SK-N-SH (cell line): Measurements from ENCODE around the gene SMURF1. TPM values are rescaled to one million over a fixed set of nuclear protein-coding genes. Genes with fewer than 3 reads are reported as not detected.

ENCODE experiments used
- CTCF ChIA-PET: fragments of 300-600, 350-600 bp; formaldehyde crosslinking; extraction: SDS; loops from one replicate; lab custom pipeline; 2021; lab: Yijun Ruan, JAX
- POLR2A ChIA-PET: fragments of 350-600 bp; sonication (Branson Sonifier 250); formaldehyde crosslinking; extraction: SDS; loops from one replicate; lab custom pipeline; 2020; ENCODE audit warnings: antibody characterized with exemption, inconsistent platforms; lab: Yijun Ruan, JAX
- DNase-seq: peaks from one replicate; pipeline ENCODE4 v3.0.0; 2012
- H2AFZ ChIP-seq: fragments of 200-600 bp; sonication (generic); 2 replicates; pipeline ENCODE4 v1.8.1; 2016; ENCODE audit warnings: antibody characterized with exemption, mild to moderate bottlenecking, low read depth
- H3F3A ChIP-seq: fragments of 200-600 bp; sonication (generic); replicated peaks from 2 replicates; pipeline ENCODE3; 2016; ENCODE audit warnings: antibody characterized with exemption, mild to moderate bottlenecking; ENCODE audit not compliant: insufficient read depth
- H3K27ac ChIP-seq, 2 experiments: fragments of 200-500 bp in 1 of 2; fragments of 200-600 bp in 1 of 2; sonication (Bioruptor generic) in 1 of 2; sonication (generic), shearing (Covaris generic) in 1 of 2; 2 replicates each; pipeline versions ENCODE4 v1.5.1 to v1.6.1; 2014 to 2016; ENCODE audit warnings: low read depth in 2 of 2, inconsistent platforms in 1 of 2, low read length in 1 of 2, mild to moderate bottlenecking in 1 of 2, mixed read lengths in 1 of 2
- H3K27me3 ChIP-seq: fragments of 200-600 bp; sonication (generic), shearing (Covaris generic); 2 replicates; pipeline ENCODE4 v1.6.1; 2016; ENCODE audit warnings: mixed run types; ENCODE audit not compliant: insufficient read depth
- H3K36me3 ChIP-seq, 2 experiments: fragments of 200-500 bp in 1 of 2; fragments of 200-600 bp in 1 of 2; sonication (Bioruptor generic) in 1 of 2; sonication (generic) in 1 of 2; replicated peaks in 1 of 2; 2 replicates each; pipeline versions ENCODE3 to v1.5.1; 2014 to 2016; ENCODE audit warnings: low read length in 1 of 2, mild to moderate bottlenecking in 1 of 2; ENCODE audit not compliant: insufficient read depth in 2 of 2, control insufficient read depth in 1 of 2
- H3K4me1 ChIP-seq, 2 experiments: fragments of 200-500 bp in 1 of 2; fragments of 200-600 bp in 1 of 2; sonication (Bioruptor generic) in 1 of 2; sonication (generic), shearing (Covaris generic) in 1 of 2; 2 replicates each; pipeline versions ENCODE4 v1.5.1 to v1.6.1; 2014 to 2016; ENCODE audit warnings: low read depth in 1 of 2, low read length in 1 of 2, mixed run types in 1 of 2; ENCODE audit not compliant: insufficient read depth in 2 of 2, control insufficient read depth in 1 of 2
- H3K4me2 ChIP-seq: fragments of 200-600 bp; sonication (generic), shearing (Covaris generic); 2 replicates; pipeline ENCODE4 v1.6.1; 2017; ENCODE audit warnings: mixed run types
- H3K4me3 ChIP-seq, 2 experiments: fragments of 200-500 bp in 1 of 2; fragments of 200-600 bp in 1 of 2; sonication (Bioruptor generic) in 1 of 2; sonication (generic), shearing (Covaris generic) in 1 of 2; 2 replicates each; pipeline versions ENCODE4 v1.5.1 to v1.8.1; 2014 to 2016; ENCODE audit warnings: low read depth in 2 of 2, inconsistent platforms in 1 of 2, low read length in 1 of 2, mild to moderate bottlenecking in 1 of 2, mixed read lengths in 1 of 2, moderate library complexity in 1 of 2
- H3K79me2 ChIP-seq: fragments of 200-600 bp; sonication (generic); 2 replicates; pipeline ENCODE4 v1.8.1; 2017; ENCODE audit warnings: mild to moderate bottlenecking; ENCODE audit not compliant: insufficient read depth
- H3K9ac ChIP-seq: fragments of 200-600 bp; sonication (generic); 2 replicates; pipeline ENCODE4 v1.6.1; 2017; ENCODE audit warnings: mixed run types
- H3K9me2 ChIP-seq: fragments of 200-600 bp; sonication (generic); 2 replicates; pipeline ENCODE4 v1.6.1; 2017; ENCODE audit warnings: mixed run types
- H3K9me3 ChIP-seq: fragments of 200-600 bp; sonication (generic); 2 replicates; pipeline ENCODE4 v1.6.1; 2017; ENCODE audit warnings: mixed run types, mild to moderate bottlenecking, moderate library complexity
- H4K20me1 ChIP-seq: fragments of 200-600 bp; sonication (generic); 2 replicates; pipeline ENCODE4 v1.6.1; 2017; ENCODE audit warnings: mild to moderate bottlenecking, mixed run types; ENCODE audit not compliant: insufficient read depth
- FOXJ3 ChIP-seq: sonication (generic); formaldehyde crosslinking; IDR thresholded peaks from 2 replicates; pipeline ENCODE4 v1.5.1; 2020; ENCODE audit warnings: mild to moderate bottlenecking, missing genetic modification reagents
- GATA2 ChIP-seq: sonication (generic); formaldehyde crosslinking; IDR thresholded peaks from 2 replicates; pipeline ENCODE4 v1.5.0; 2020; ENCODE audit warnings: mild to moderate bottlenecking, missing genetic modification reagents
- JUND ChIP-seq: IDR thresholded peaks from 2 replicates; pipeline ENCODE4 v1.4.0; 2012
- MXI1 ChIP-seq: IDR thresholded peaks from 2 replicates; pipeline ENCODE4 v1.6.1; 2012; ENCODE audit warnings: mild to moderate bottlenecking, low read depth, low read length, improper control_type of control experiment
- REST ChIP-seq: IDR thresholded peaks from 2 replicates; pipeline ENCODE4 v1.6.1; 2012; ENCODE audit warnings: mild to moderate bottlenecking, low read depth, low read length, moderate library complexity
- TAF1 ChIP-seq: IDR thresholded peaks from 2 replicates; pipeline ENCODE4 v1.6.1; 2012; ENCODE audit warnings: low read depth, mild to moderate bottlenecking, low read length, moderate library complexity, borderline replicate concordance
- USF1 ChIP-seq: IDR thresholded peaks from 2 replicates; pipeline ENCODE4 v1.4.0; 2012; ENCODE audit warnings: low read depth, borderline replicate concordance
- WGBS: methylation state at CpG from one replicate; pipeline ENCODE4 v1.1.6; 2017; ENCODE audit warnings: low lambda C conversion rate; 5-methylcytosine and 5-hydroxymethylcytosine counted together
- polyA plus RNA-seq, 3 experiments: library from polyadenylated mRNA; depleted of rRNA; stranded (reverse); fragments of >200 nt; gene quantifications; 2 replicates each; pipeline ENCODE4 v1.2.3, GENCODE V29; 2012

The SMURF1 gene
- polyA plus RNA-seq, 1 of the 3 experiments (the other 2 are of a cell fraction) = 12.9 TPM

- no peak for TF ChIP-seq REST
- no peak for TF ChIP-seq USF1
- TF ChIP-seq MXI1 = no peak
- TF ChIP-seq FOXJ3 (CRISPR knock-in tag) = no peak
Observed at GRCh38 chr7:99092064-99092720, 51.7 kb downstream of the SMURF1 start (continued).

- no peaks in the 10 kb centered on the region for H3K27me3 ChIP-seq
- H3K36me3 ChIP-seq = peaks cover 0 to 9% of the 10 kb centered on the region in 2 experiments
- peaks cover 13% of the 10 kb centered on the region for H3F3A ChIP-seq
- no peak overlapping the region; a peak in 1 of 4 replicates for H3K27ac ChIP-seq
- 93% methylated on average over 6 of the region's 6 CpGs for WGBS
- no peak overlapping the region for H3K4me3 ChIP-seq
- no peak overlapping the region for H2AFZ ChIP-seq
- peaks cover 83% of the 10 kb centered on the region for H4K20me1 ChIP-seq
- no peak for TF ChIP-seq JUND
- TF ChIP-seq USF1 = no peak
- TF ChIP-seq GATA2 (CRISPR knock-in tag) = no peak
- TF ChIP-seq TAF1 = no peak
- peaks cover 100% of the 10 kb centered on the region for H3K79me2 ChIP-seq
- no peak for DNase-seq
- no peak overlapping the region for H3K4me2 ChIP-seq
- POLR2A ChIA-PET = no interaction called here
- no peak overlapping the region for H3K9ac ChIP-seq
- no peaks in the 10 kb centered on the region for H3K9me3 ChIP-seq
- no peaks in the 10 kb centered on the region for H3K9me2 ChIP-seq
- CTCF ChIA-PET = interaction anchor here (0.9 to 1.6 kb wide), 2 partner anchors 21 to 51 kb away, joined by 3 to 4 read pairs; no protein-coding TSS in a partner anchor
- peaks cover 0 to 7% of the 10 kb centered on the region in 2 experiments; a peak in 2 of 4 replicates for H3K4me1 ChIP-seq
Observed at GRCh38 chr7:99090771-99091542, 53.0 kb downstream of the SMURF1 start.
